Measurements from ENCODE around the gene ERVK3-1.

DNA sequence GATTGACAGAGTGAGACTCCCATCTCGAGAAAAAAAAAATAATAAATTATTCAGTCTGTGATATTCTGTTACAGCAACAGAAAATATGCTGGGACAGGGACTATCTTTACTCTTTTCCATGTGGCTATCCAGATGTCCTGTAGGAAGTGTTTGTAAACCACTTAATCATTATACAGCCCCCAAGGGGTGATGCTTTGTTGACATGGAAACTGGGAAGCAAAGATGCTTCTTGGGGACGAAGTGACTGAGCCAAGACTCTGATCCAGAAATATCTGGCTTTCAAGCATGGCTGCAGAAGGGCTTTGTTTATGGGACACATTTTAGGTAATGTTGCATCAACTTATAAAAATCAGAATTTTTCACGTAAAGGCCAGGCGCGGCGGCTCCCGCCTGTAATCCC, 21.0 kb upstream of the ERVK3-1 start:
- TF ChIP-seq, protein P1, sequence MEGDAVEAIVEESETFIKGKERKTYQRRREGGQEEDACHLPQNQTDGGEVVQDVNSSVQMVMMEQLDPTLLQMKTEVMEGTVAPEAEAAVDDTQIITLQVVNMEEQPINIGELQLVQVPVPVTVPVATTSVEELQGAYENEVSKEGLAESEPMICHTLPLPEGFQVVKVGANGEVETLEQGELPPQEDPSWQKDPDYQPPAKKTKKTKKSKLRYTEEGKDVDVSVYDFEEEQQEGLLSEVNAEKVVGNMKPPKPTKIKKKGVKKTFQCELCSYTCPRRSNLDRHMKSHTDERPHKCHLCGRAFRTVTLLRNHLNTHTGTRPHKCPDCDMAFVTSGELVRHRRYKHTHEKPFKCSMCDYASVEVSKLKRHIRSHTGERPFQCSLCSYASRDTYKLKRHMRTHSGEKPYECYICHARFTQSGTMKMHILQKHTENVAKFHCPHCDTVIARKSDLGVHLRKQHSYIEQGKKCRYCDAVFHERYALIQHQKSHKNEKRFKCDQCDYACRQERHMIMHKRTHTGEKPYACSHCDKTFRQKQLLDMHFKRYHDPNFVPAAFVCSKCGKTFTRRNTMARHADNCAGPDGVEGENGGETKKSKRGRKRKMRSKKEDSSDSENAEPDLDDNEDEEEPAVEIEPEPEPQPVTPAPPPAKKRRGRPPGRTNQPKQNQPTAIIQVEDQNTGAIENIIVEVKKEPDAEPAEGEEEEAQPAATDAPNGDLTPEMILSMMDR (IDR thresholded peaks at IDR 0.05; ENCODE audit: low read depth, low read length) = no peak
- TF ChIP-seq EZH2phosphoT487 (IDR thresholded peaks at IDR 0.05; ENCODE audit: low read depth) = no peak

All from OCI-LY3 (cell line).